Effector memory CD8-positive, alpha-beta T cell (primary cell): ENCODE measurements around the gene WBP1.
"Not testable (repeated sequence)": the region's sequence is repeated elsewhere in the genome, so short reads cannot be mapped to it uniquely, and the experiment has no call there.

ENCODE experiments used
- ATAC-seq: fragments of 150-1000 bp; cut with Tn5 transposase; replicated peaks from 2 replicates; pipeline ENCODE4 v1.10.0; 2021; ENCODE audit warnings: mild to moderate bottlenecking, moderate library complexity
- DNase-seq, 3 experiments: peaks; one replicate each; pipeline ENCODE4 v3.0.0; 2021
- H3K27ac Mint-ChIP-seq, 2 donors: one replicate each; pipeline ENCODE4 v1.8.0; 2022; ENCODE audit warnings: mild to moderate bottlenecking in 2 of 2, mixed read lengths in 2 of 2, moderate library complexity in 2 of 2
- H3K27me3 Mint-ChIP-seq, 2 donors: one replicate each; pipeline ENCODE4 v1.8.0; 2022; ENCODE audit warnings: mixed read lengths in 2 of 2
- H3K36me3 Mint-ChIP-seq: one replicate; pipeline ENCODE4 v1.8.0; 2022; ENCODE audit warnings: mild to moderate bottlenecking, moderate library complexity, mixed read lengths; ENCODE audit not compliant: insufficient read depth
- H3K4me1 Mint-ChIP-seq, 2 donors: one replicate each; pipeline ENCODE4 v1.8.0; 2022; ENCODE audit warnings: low read depth in 2 of 2, mixed read lengths in 2 of 2
- H3K4me3 Mint-ChIP-seq, 2 donors: one replicate each; pipeline ENCODE4 v1.8.0; 2022; ENCODE audit warnings: mild to moderate bottlenecking in 2 of 2, mixed read lengths in 2 of 2, moderate library complexity in 2 of 2
- H3K9me3 Mint-ChIP-seq, 2 donors: one replicate each; pipeline ENCODE4 v1.8.0; 2022; ENCODE audit warnings: mixed read lengths in 2 of 2

Gene WBP1

DNA sequence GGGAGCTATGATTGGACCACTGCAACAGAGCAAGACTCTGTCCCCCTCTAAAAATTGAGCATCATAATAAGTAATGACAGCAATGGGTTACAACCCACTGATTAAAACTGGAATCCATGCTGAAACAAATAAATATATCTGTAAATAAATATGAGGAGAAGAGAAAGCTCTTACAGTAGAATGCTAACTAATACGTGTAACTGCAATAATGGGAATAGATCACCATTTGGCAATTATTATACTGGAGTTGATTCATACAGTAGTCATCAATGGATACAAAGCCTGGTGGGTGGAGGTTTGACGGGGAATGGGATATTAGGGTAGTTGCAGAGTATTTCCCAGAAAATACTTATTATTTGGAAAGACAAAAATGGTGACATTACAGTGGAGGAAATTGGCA, 9.5 kb upstream of the WBP1 start:
- ATAC-seq (no peak), DNase-seq (no peak)
- Mint-ChIP-seq H3K9me3 (no peaks in the 10 kb centered on the region), H3K4me3 (no peak overlapping the region), H3K4me1 (peaks cover 9 to 13% of the 10 kb centered on the region in 2 donors), H3K27me3 (peaks cover 0 to 17% of the 10 kb centered on the region in 2 donors), H3K27ac (no peak overlapping the region), H3K36me3 (peaks cover 7% of the 10 kb centered on the region)

- ATAC-seq (no peak), DNase-seq (no peak)
- H3K36me3 Mint-ChIP-seq = peaks cover 14% of the 10 kb centered on the region
- no peak overlapping the region for H3K4me3 Mint-ChIP-seq
- no peaks in the 10 kb centered on the region for H3K27me3 Mint-ChIP-seq
- H3K27ac Mint-ChIP-seq = peak overlapping the region; percentile 15 to 82
- no peaks in the 10 kb centered on the region for H3K9me3 Mint-ChIP-seq
- H3K4me1 Mint-ChIP-seq = peaks cover 24 to 29% of the 10 kb centered on the region in 2 donors
Measured at GRCh38 chr2:74450570-74451190, 7.6 kb upstream of the WBP1 start.

GRCh38 chr2:74454654-74455511, 3.4 kb upstream of the WBP1 start, which contains the start of gene INO80B:
TSS of gene INO80B (plus strand) at chr2:74455087. CDS start at chr2:74455117, 30 bp downstream.
- Mint-ChIP-seq H3K4me1 (peaks cover 50 to 56% of the 10 kb centered on the region in 2 donors), H3K27ac (peak within 1 kb of the TSS; percentile 94 to 100), H3K9me3 (no peaks in the 10 kb centered on the region), H3K36me3 (peaks cover 44% of the 10 kb centered on the region), H3K4me3 (peak within 1 kb of the TSS; percentile 96 to 98), H3K27me3 (no peaks in the 10 kb centered on the region)
- peak; percentile 97 to 99 (median 97) for DNase-seq
- ATAC-seq = peak; percentile 37

DNA sequence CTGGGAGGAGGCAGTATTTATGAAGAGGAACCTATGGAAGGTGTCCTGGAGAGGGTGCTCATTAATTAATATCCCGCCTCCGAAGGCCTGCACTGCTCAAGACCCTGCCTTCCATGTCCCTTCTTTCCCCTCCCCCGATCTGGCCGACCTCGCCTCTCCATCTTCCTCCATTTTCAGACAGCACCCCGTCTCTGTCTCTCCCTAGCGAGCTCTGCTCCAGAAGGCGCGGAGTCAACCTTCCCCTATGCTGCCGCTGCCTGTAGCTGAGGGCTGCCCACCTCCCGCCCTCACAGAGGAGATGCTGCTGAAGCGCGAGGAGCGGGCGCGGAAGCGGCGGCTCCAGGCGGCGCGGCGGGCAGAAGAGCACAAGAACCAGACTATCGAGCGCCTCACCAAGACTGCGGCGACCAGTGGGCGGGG, 1.1 kb upstream of the WBP1 start:
- Mint-ChIP-seq H3K36me3 (peaks cover 51% of the 10 kb centered on the region), H3K4me1 (peaks cover 49 to 66% of the 10 kb centered on the region in 2 donors)
- no peak for ATAC-seq

DNA sequence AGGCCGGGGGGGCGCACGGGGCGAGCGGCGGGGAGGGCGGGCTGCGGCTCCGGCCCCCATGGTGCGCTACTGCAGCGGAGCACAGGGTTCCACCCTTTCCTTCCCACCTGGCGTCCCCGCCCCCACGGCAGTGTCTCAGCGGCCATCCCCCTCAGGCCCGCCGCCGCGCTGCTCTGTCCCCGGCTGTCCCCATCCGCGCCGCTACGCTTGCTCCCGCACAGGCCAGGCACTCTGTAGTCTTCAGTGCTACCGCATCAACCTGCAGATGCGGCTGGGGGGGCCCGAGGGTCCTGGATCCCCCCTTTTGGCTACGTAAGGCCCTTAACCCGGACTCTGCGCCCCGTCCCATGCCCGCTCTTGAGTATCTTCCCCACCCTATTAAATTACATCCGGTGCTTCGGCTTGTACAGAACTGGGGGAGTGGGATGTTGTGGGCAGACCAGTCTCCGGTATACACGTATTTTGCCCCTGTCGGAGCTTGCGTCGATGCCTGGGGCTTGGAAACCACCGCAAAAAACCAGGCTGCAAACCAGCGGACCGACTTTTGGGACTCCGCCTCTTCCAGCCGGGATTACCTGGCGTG, 598 bp upstream of the WBP1 start:
- DNase-seq = peak; percentile 80 to 82 (median 82)
- no peaks in the 10 kb centered on the region for H3K27me3 Mint-ChIP-seq
- peak overlapping the region; percentile 99 to 100 for H3K27ac Mint-ChIP-seq
- H3K36me3 Mint-ChIP-seq = peaks cover 54% of the 10 kb centered on the region
- peak; percentile 58 for ATAC-seq
- peaks cover 45 to 64% of the 10 kb centered on the region in 2 donors for H3K4me1 Mint-ChIP-seq
- peak overlapping the region; percentile 96 to 98 for H3K4me3 Mint-ChIP-seq
- no peaks in the 10 kb centered on the region for H3K9me3 Mint-ChIP-seq

More for the DNA sequence above, 1.1 kb upstream of the WBP1 start:
- H3K9me3 Mint-ChIP-seq = no peaks in the 10 kb centered on the region
- H3K27ac Mint-ChIP-seq = peak overlapping the region; percentile 99 to 100
- no peaks in the 10 kb centered on the region for H3K27me3 Mint-ChIP-seq
- peak overlapping the region; percentile 96 to 98 for H3K4me3 Mint-ChIP-seq
- DNase-seq = no peak

DNA sequence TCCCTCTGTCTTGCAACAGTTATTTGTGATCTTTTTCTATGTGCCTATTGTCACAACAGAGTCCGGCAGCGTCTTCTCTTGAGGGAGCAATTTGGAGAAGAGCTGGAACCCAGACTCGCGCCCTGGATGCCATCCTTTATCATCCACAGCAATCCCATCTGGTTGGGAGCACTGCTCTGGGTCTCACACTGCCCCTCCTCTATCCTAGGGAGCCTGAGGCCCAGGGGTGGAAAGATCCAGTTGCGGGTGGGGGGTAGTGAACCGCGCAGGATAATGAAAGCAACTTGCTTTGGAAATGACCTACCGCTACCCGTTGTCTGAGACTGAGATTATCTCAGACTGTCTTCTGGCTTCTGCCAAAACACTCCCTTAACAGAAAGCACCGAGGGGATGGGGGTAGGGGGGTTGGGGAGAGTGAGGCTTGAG, 713 bp downstream of the WBP1 start:
- Mint-ChIP-seq H3K4me3 (peak overlapping the region; percentile 96 to 98), H3K27me3 (no peaks in the 10 kb centered on the region), H3K9me3 (no peaks in the 10 kb centered on the region), H3K4me1 (peaks cover 45 to 60% of the 10 kb centered on the region in 2 donors), H3K36me3 (peaks cover 61% of the 10 kb centered on the region), H3K27ac (peak overlapping the region; percentile 99 to 100)
- ATAC-seq (no peak), DNase-seq (no peak)

GRCh38 chr2:74459503-74460118, 1.4 kb downstream of the WBP1 start:
- peaks cover 40 to 57% of the 10 kb centered on the region in 2 donors for H3K4me1 Mint-ChIP-seq
- not testable (repeated sequence) for DNase-seq, H3K27me3 Mint-ChIP-seq, H3K9me3 Mint-ChIP-seq, ATAC-seq
- peak overlapping the region; percentile 96 to 98 for H3K4me3 Mint-ChIP-seq
- peaks cover 65% of the 10 kb centered on the region for H3K36me3 Mint-ChIP-seq
- peak overlapping the region; percentile 46 to 100 for H3K27ac Mint-ChIP-seq

GRCh38 chr2:74460187-74460586, 1.9 kb downstream of the WBP1 start:
- not testable (repeated sequence) for H3K9me3 Mint-ChIP-seq, H3K27me3 Mint-ChIP-seq, DNase-seq, ATAC-seq
- peak overlapping the region; percentile 96 to 98 for H3K4me3 Mint-ChIP-seq
- H3K4me1 Mint-ChIP-seq = peaks cover 34 to 53% of the 10 kb centered on the region in 2 donors
- H3K27ac Mint-ChIP-seq = peak overlapping the region; percentile 46 to 49
- peaks cover 62% of the 10 kb centered on the region for H3K36me3 Mint-ChIP-seq

GRCh38 chr2:74461187-74462053, 3.2 kb downstream of the WBP1 start:
- no peak for DNase-seq
- H3K4me3 Mint-ChIP-seq = no peak overlapping the region
- H3K27me3 Mint-ChIP-seq = no peaks in the 10 kb centered on the region
- H3K36me3 Mint-ChIP-seq = peaks cover 64% of the 10 kb centered on the region
- H3K9me3 Mint-ChIP-seq = no peaks in the 10 kb centered on the region
- no peak for ATAC-seq
- H3K4me1 Mint-ChIP-seq = peaks cover 27 to 46% of the 10 kb centered on the region in 2 donors
- peak overlapping the region in 1 of 2 donors; percentile 35 for H3K27ac Mint-ChIP-seq

GRCh38 chr2:74462054-74462785, 4.0 kb downstream of the WBP1 start:
- Mint-ChIP-seq H3K4me3 (peak overlapping the region in 1 of 2 donors; percentile 97), H3K36me3 (peaks cover 60% of the 10 kb centered on the region), H3K27ac (peak overlapping the region; percentile 62 to 73), H3K9me3 (no peaks in the 10 kb centered on the region), H3K4me1 (peaks cover 19 to 40% of the 10 kb centered on the region in 2 donors), H3K27me3 (no peaks in the 10 kb centered on the region)
- DNase-seq (no peak), ATAC-seq (no peak)

DNA sequence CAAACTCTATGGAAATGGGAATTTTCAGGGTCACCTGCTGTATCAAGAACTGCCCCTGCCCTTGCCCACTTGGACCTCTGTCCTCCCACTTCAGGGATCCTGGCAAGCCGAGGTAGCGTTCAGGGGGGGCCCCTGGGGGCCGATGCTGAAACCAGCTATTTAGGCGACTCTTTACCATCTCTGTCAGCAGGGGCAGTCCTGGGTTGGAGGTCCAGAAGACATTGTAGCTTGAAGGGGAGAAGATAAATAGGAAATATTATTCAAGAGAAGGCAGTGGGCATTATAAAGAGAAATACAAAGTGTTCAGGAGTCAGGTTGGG, 4.5 kb downstream of the WBP1 start:
- H3K27ac Mint-ChIP-seq = peak overlapping the region; percentile 62 to 73
- ATAC-seq (no peak), DNase-seq (no peak)
- H3K9me3 Mint-ChIP-seq = no peaks in the 10 kb centered on the region
- H3K4me3 Mint-ChIP-seq = peak overlapping the region in 1 of 2 donors; percentile 97
- H3K27me3 Mint-ChIP-seq = no peaks in the 10 kb centered on the region
- H3K4me1 Mint-ChIP-seq = peaks cover 18 to 36% of the 10 kb centered on the region in 2 donors
- H3K36me3 Mint-ChIP-seq = peaks cover 54% of the 10 kb centered on the region

- H3K9me3 Mint-ChIP-seq = no peaks in the 10 kb centered on the region
- no peak for DNase-seq
- peaks cover 41% of the 10 kb centered on the region for H3K36me3 Mint-ChIP-seq
- peak overlapping the region; percentile 99 for H3K27ac Mint-ChIP-seq
- no peak for ATAC-seq
- H3K4me3 Mint-ChIP-seq = peak overlapping the region; percentile 97 to 99
- H3K4me1 Mint-ChIP-seq = peaks cover 13 to 26% of the 10 kb centered on the region in 2 donors
- H3K27me3 Mint-ChIP-seq = no peaks in the 10 kb centered on the region
Measured at GRCh38 chr2:74464406-74464805, 6.2 kb downstream of the WBP1 start.
